ENCODE results near the gene CAP1. TPM values are rescaled to one million over a fixed set of nuclear protein-coding genes. Genes with fewer than 3 reads are reported as not detected.

Gene CAP1
- total and polyA plus RNA-seq, 7 donors = 33.7 to 116 (median 61.4) TPM

GRCh38 chr1:40102038-40102437, 61.5 kb downstream of the CAP1 start:
- Histone ChIP-seq H3K4me1 (peaks cover 4% of the 10 kb centered on the region), H3K4me3 (no peak overlapping the region), H3K9me3 (no peaks in the 10 kb centered on the region), H3K27ac (no peak overlapping the region), H3K36me3 (ENCODE audit: insufficient read depth in 1 of 2, low read depth in 1 of 2) (no peaks in the 10 kb centered on the region), H3K27me3 (ENCODE audit: insufficient read depth in 3 of 3, low read length in 2 of 3) (peaks cover 0 to 3% (median 0%) of the 10 kb centered on the region in 3 donors)
- ATAC-seq (no peak), DNase-seq (no peak)
- 60 to 73% (median 61%) methylated on average over 1 of the region's 1 CpG for whole genome bisulfite sequencing, 3 donors
- no peak for TF ChIP-seq CTCF (IDR thresholded peaks at IDR 0.05)
- intact Hi-C loops (cut with DNase I) = no loop called here

GRCh38 chr1:40102896-40103295, 62.4 kb downstream of the CAP1 start:
- WGBS, 3 donors = 78 to 93% (median 82%) methylated on average over 3 of the region's 3 CpGs

GRCh38 chr1:40105028-40105427, 64.5 kb downstream of the CAP1 start:
- WGBS, 3 donors = 67 to 88% (median 78%) methylated on average over 1 of the region's 1 CpG
- H3K36me3 ChIP-seq (ENCODE audit: insufficient read depth in 1 of 2, low read depth in 1 of 2) = no peaks in the 10 kb centered on the region
- intact Hi-C loops (cut with DNase I) = no loop called here

More at GRCh38 chr1:40102896-40103295, 62.4 kb downstream of the CAP1 start:
- Histone ChIP-seq H3K27ac (no peak overlapping the region), H3K27me3 (ENCODE audit: insufficient read depth in 3 of 3, low read length in 2 of 3) (peaks cover 0 to 3% (median 0%) of the 10 kb centered on the region in 3 donors), H3K4me3 (no peak overlapping the region), H3K36me3 (ENCODE audit: insufficient read depth in 1 of 2, low read depth in 1 of 2) (no peaks in the 10 kb centered on the region), H3K4me1 (no peaks in the 10 kb centered on the region), H3K9me3 (no peaks in the 10 kb centered on the region)
- intact Hi-C loops (cut with DNase I) = no loop called here
- TF ChIP-seq CTCF (IDR thresholded peaks at IDR 0.05) = no peak
- no peak for ATAC-seq
- DNase-seq = no peak

GRCh38 chr1:40107290-40107959, 66.9 kb downstream of the CAP1 start:
- no peak for ATAC-seq
- Histone ChIP-seq H3K36me3 (ENCODE audit: insufficient read depth in 1 of 2, low read depth in 1 of 2) (no peaks in the 10 kb centered on the region), H3K4me1 (no peaks in the 10 kb centered on the region), H3K27ac (no peak overlapping the region), H3K4me3 (no peak overlapping the region), H3K9me3 (peaks cover 9% of the 10 kb centered on the region), H3K27me3 (ENCODE audit: insufficient read depth in 3 of 3, low read length in 2 of 3) (peaks cover 1 to 12% (median 5%) of the 10 kb centered on the region in 3 donors)
- 83 to 87% (median 87%) methylated on average over 6 of the region's 6 CpGs for WGBS, 3 donors
- TF ChIP-seq CTCF (IDR thresholded peaks at IDR 0.05) = no peak
- DNase-seq = no peak
- intact Hi-C loops (cut with DNase I) = no loop called here

More at GRCh38 chr1:40105028-40105427, 64.5 kb downstream of the CAP1 start:
- Histone ChIP-seq H3K4me3 (no peak overlapping the region), H3K4me1 (no peaks in the 10 kb centered on the region), H3K27me3 (ENCODE audit: insufficient read depth in 3 of 3, low read length in 2 of 3) (peaks cover 0 to 3% (median 1%) of the 10 kb centered on the region in 3 donors), H3K27ac (no peak overlapping the region), H3K9me3 (no peaks in the 10 kb centered on the region)
- ATAC-seq (no peak), DNase-seq (no peak)
- TF ChIP-seq CTCF (IDR thresholded peaks at IDR 0.05) = no peak

- Histone ChIP-seq H3K27me3 (ENCODE audit: insufficient read depth in 3 of 3, low read length in 2 of 3) (peaks cover 1 to 19% (median 5%) of the 10 kb centered on the region in 3 donors), H3K4me3 (no peak overlapping the region), H3K9me3 (peaks cover 9% of the 10 kb centered on the region), H3K36me3 (ENCODE audit: insufficient read depth in 1 of 2, low read depth in 1 of 2) (no peaks in the 10 kb centered on the region), H3K4me1 (no peaks in the 10 kb centered on the region), H3K27ac (no peak overlapping the region)
- intact Hi-C loops (cut with DNase I) = no loop called here
- ATAC-seq = no peak
- no peak for TF ChIP-seq CTCF (IDR thresholded peaks at IDR 0.05)
- DNase-seq = no peak
Measured at GRCh38 chr1:40110389-40110788, 69.9 kb downstream of the CAP1 start.

All from psoas muscle (tissue), 8 donors.